Cardiac fibroblast (primary cell): ENCODE results near the gene ANKRD24.
"Not testable (repeated sequence)": the region's sequence is repeated elsewhere in the genome, so short reads cannot be mapped to it uniquely, and the experiment has no call there.

Experiments
- DNase-seq, 2 donors: peaks; one replicate each; pipeline versions ENCODE4 v3.0.0 to v3.0.0-alpha.2; 2010; ENCODE audit warnings: low read depth in 2 of 2
- H3K4me3 ChIP-seq, 2 donors: replicated peaks in 1 of 2; 1 replicate in 1 of 2; 2 replicates in 1 of 2; pipeline ENCODE4 v1.5.1; 2011; ENCODE audit warnings: low read depth in 2 of 2, low read length in 2 of 2, mild to moderate bottlenecking in 2 of 2, moderate library complexity in 1 of 2
- CTCF ChIP-seq: IDR thresholded peaks from one replicate; pipeline ENCODE4 v1.5.1; 2011; ENCODE audit warnings: low read depth, mild to moderate bottlenecking, low read length, inconsistent platforms

ANKRD24 gene

GRCh38 chr19:4144666-4145249, 37.7 kb upstream of the ANKRD24 start:
- H3K4me3 ChIP-seq: no peak overlapping the region
- DNase-seq: peak; percentile 55 to 85
- no peak for TF ChIP-seq CTCF

GRCh38 chr19:4149518-4150288, 32.8 kb upstream of the ANKRD24 start:
- H3K4me3 ChIP-seq: no peak overlapping the region
- TF ChIP-seq CTCF: no peak
- peak in 1 of 2 donors; percentile 32 for DNase-seq

GRCh38 chr19:4151623-4152022, 30.9 kb upstream of the ANKRD24 start:
- no peak for DNase-seq
- no peak for TF ChIP-seq CTCF
- no peak overlapping the region for H3K4me3 ChIP-seq

GRCh38 chr19:4152241-4152998, 30.1 kb upstream of the ANKRD24 start:
- no peak for DNase-seq
- TF ChIP-seq CTCF: no peak
- H3K4me3 ChIP-seq: no peak overlapping the region

GRCh38 chr19:4154571-4155312, 27.7 kb upstream of the ANKRD24 start:
- DNase-seq: no peak
- TF ChIP-seq CTCF: no peak
- H3K4me3 ChIP-seq: no peak overlapping the region

- no peak overlapping the region for H3K4me3 ChIP-seq
- no peak for DNase-seq
- no peak for TF ChIP-seq CTCF
Measured at GRCh38 chr19:4157164-4157563, 25.3 kb upstream of the ANKRD24 start.

GRCh38 chr19:4157971-4158370, 24.5 kb upstream of the ANKRD24 start:
- H3K4me3 ChIP-seq, DNase-seq: not testable (repeated sequence)
